Mucosa of descending colon (tissue), 3 donors: ENCODE data around the gene GAREM2. TPM values are rescaled to one million over a fixed set of nuclear protein-coding genes. Genes with fewer than 3 reads are reported as not detected.
A peak's percentile ranks its signal among the peaks of the same experiment; 100 is the strongest.

Source experiments
- ATAC-seq: fragments of 200-7000 bp; cut with Tn5 transposase; one replicate; pipeline ENCODE4 v1.9.1; 2020; ENCODE audit warnings: mild to moderate bottlenecking, moderate library complexity
- DNase-seq, 3 donors: peaks; one replicate each; pipeline ENCODE4 v3.0.0-alpha.2; 2020
- H3K36me3 ChIP-seq: fragments of 200-600 bp; one replicate; pipeline ENCODE4 v1.8.0; 2021; ENCODE audit warnings: low read depth, mild to moderate bottlenecking
- H3K4me1 ChIP-seq: fragments of 200-600 bp; one replicate; pipeline ENCODE4 v1.8.0; 2021; ENCODE audit warnings: low read depth, mild to moderate bottlenecking
- H3K4me3 ChIP-seq: fragments of 200-600 bp; one replicate; pipeline ENCODE4 v1.8.0; 2021; ENCODE audit warnings: mild to moderate bottlenecking
- H3K9me3 ChIP-seq: fragments of 200-600 bp; one replicate; pipeline ENCODE4 v1.8.0; 2021; ENCODE audit warnings: mild to moderate bottlenecking
- CTCF ChIP-seq: fragments of 200-600 bp; IDR thresholded peaks from one replicate; pipeline ENCODE4 v1.8.0; 2022; ENCODE audit warnings: antibody characterized with exemption, mild to moderate bottlenecking
- intact Hi-C, 2 donors: fragments of 100-400 bp; cut with DNase I in 1 of 2; cut with micrococcal nuclease in 1 of 2; formaldehyde crosslinking; loops; one replicate each; pipeline versions ENCODE4 v1.11.0 to v1.11.1; 2022; cut with DNase I, micrococcal nuclease
- total RNA-seq, 3 donors: library from RNA; stranded (reverse); fragmentation: NEBNext Ultra II Directional in 2 of 3; extraction: Animal tissue kit (Norgen Biotek cat#: 25700) in 2 of 3; gene quantifications; one replicate each; pipeline versions ENCODE4 v1.2.1 to v1.2.4, GENCODE V29; 2021 to 2023
- donor health status: DM: no; HTN: no; CAD: no; lungs with moderate emphysema.
- donor health status: DM: no; HTN: no; CAD: no.
- donor health status: DM: no; HTN: yes; CAD: no.

GAREM2 gene
- total RNA-seq, 3 donors from 2014 or later, result 4.0 to 8.8 (median 6.7) TPM

- TF ChIP-seq CTCF, result no peak
- intact Hi-C loops, result no loop called here
- Histone ChIP-seq H3K4me1 (no peaks in the 10 kb centered on the region), H3K36me3 (no peaks in the 10 kb centered on the region), H3K9me3 (no peaks in the 10 kb centered on the region), H3K4me3 (no peak overlapping the region)
- DNase-seq, result no peak
- ATAC-seq, result peak; percentile 19
Observed at GRCh38 chr2:26185954-26186770, 13.3 kb downstream of the GAREM2 start.

- intact Hi-C loops, result no loop called here
- no peak overlapping the region for H3K4me3 ChIP-seq
- peaks cover 7% of the 10 kb centered on the region for H3K4me1 ChIP-seq
- DNase-seq (no peak), ATAC-seq (no peak)
- H3K36me3 ChIP-seq, result no peaks in the 10 kb centered on the region
- TF ChIP-seq CTCF, result no peak
- H3K9me3 ChIP-seq, result no peaks in the 10 kb centered on the region
Observed at GRCh38 chr2:26187114-26187513, 14.2 kb downstream of the GAREM2 start.

- H3K4me1 ChIP-seq, result peaks cover 7% of the 10 kb centered on the region
- H3K4me3 ChIP-seq, result no peak overlapping the region
- ATAC-seq, result no peak
- intact Hi-C loops, result no loop called here
- TF ChIP-seq CTCF, result no peak
- no peaks in the 10 kb centered on the region for H3K9me3 ChIP-seq
- DNase-seq, result no peak
- H3K36me3 ChIP-seq, result no peaks in the 10 kb centered on the region
Observed at GRCh38 chr2:26187537-26188104, 14.7 kb downstream of the GAREM2 start.

GRCh38 chr2:26189123-26189522, 16.2 kb downstream of the GAREM2 start:
- ATAC-seq (no peak), DNase-seq (no peak)
- Histone ChIP-seq H3K36me3 (peaks cover 2% of the 10 kb centered on the region), H3K9me3 (no peaks in the 10 kb centered on the region), H3K4me3 (no peak overlapping the region), H3K4me1 (peaks cover 7% of the 10 kb centered on the region)
- intact Hi-C loops, result no loop called here
- no peak for TF ChIP-seq CTCF

GRCh38 chr2:26189751-26190150, 16.9 kb downstream of the GAREM2 start:
- peaks cover 7% of the 10 kb centered on the region for H3K4me1 ChIP-seq
- H3K9me3 ChIP-seq, result no peaks in the 10 kb centered on the region
- no peak for ATAC-seq
- DNase-seq, result no peak
- intact Hi-C loops, result no loop called here
- peaks cover 4% of the 10 kb centered on the region for H3K36me3 ChIP-seq
- no peak overlapping the region for H3K4me3 ChIP-seq
- TF ChIP-seq CTCF, result no peak
